Left cardiac atrium (tissue), 4 donors: Measurements from ENCODE around the gene CELSR1. TPM values are rescaled to one million over a fixed set of nuclear protein-coding genes. Genes with fewer than 3 reads are reported as not detected.
"Not testable (repeated sequence)": the region's sequence is repeated elsewhere in the genome, so short reads cannot be mapped to it uniquely, and the experiment has no call there.

Experiments
- ATAC-seq, 2 donors: fragments of 200-7000 bp; cut with Tn5 transposase; one replicate each; pipeline ENCODE4 v1.9.1; 2020; ENCODE audit warnings: mild to moderate bottlenecking in 2 of 2, moderate library complexity in 2 of 2
- DNase-seq: peaks from one replicate; pipeline ENCODE4 v3.0.0-alpha.2; 2020
- intact Hi-C, 2 donors: fragments of 100-400 bp; cut with DNase I; formaldehyde crosslinking; loops; one replicate each; pipeline versions ENCODE4 v1.14.1 to v1.15.1; 2022 to 2023
- total RNA-seq, 2 donors: library from RNA; stranded (reverse); fragmentation: NEBNext Ultra II Directional; extraction: Animal tissue kit (Norgen Biotek cat#: 25700); gene quantifications; one replicate each; pipeline ENCODE4 v1.2.1, GENCODE V29; 2021
- donor health status: DM: no; HTN: yes; CAD: no.
- donor health status: DM: no; HTN: yes; CAD: no; lungs with severe emphysema.
- donor health status: DM: yes; HTN: yes; CAD: no.
- donor health status: Dilated cardiomyopathy.

CELSR1 gene
- total RNA-seq, 2 donors from 2014 or later = 6.5 to 8.1 TPM

DNA sequence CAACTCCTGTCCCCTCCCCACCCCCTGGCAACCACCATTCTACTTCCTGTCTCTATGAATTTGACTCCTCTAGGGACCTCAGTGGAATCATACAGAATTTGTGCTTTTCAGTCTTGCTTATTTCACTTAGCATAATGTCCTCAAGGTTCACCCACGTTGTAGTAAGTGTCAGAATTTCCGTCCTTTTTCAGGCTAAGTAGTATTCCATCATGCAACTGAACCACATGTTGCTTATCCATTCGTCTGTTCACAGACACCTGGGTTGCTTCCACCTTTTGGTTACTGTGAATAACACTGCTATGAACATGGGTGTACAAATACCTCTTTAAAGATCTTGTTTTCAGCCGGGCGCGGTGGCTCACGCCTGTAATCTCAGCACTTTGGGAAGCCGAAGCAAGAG is 16.5 kb downstream of the CELSR1 start:
- intact Hi-C loops = no loop called here
- DNase-seq (no peak), ATAC-seq (no peak)

- no peak for ATAC-seq
- intact Hi-C loops = no loop called here
- no peak for DNase-seq
Measured at GRCh38 chr22:46519377-46519776, 18.0 kb downstream of the CELSR1 start.

- intact Hi-C loops = no loop called here
Measured at GRCh38 chr22:46518542-46519325, 18.7 kb downstream of the CELSR1 start.

DNA sequence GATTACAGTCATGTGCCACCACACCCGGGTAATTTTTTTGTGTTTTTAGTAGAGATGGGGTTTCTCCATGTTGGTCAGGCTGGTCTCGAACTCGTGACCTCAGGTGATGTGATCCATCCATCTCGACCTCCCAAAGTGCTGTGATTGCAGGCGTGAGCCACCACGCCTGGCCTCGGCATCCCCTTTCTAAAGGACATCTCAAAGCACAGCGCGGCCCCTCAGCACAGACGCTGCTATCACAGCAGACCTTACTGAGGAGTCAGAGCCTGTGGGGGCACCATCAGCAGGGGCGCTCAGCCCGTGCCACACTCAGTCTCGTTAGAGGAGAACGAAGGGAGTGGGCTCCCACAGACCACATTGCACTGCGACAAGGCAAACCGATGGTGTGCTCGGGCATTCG is 19.4 kb downstream of the CELSR1 start:
- DNase-seq (no peak), ATAC-seq (no peak)
- intact Hi-C loops = no loop called here

More at GRCh38 chr22:46518542-46519325, 18.7 kb downstream of the CELSR1 start:
- ATAC-seq = no peak
- no peak for DNase-seq

DNA sequence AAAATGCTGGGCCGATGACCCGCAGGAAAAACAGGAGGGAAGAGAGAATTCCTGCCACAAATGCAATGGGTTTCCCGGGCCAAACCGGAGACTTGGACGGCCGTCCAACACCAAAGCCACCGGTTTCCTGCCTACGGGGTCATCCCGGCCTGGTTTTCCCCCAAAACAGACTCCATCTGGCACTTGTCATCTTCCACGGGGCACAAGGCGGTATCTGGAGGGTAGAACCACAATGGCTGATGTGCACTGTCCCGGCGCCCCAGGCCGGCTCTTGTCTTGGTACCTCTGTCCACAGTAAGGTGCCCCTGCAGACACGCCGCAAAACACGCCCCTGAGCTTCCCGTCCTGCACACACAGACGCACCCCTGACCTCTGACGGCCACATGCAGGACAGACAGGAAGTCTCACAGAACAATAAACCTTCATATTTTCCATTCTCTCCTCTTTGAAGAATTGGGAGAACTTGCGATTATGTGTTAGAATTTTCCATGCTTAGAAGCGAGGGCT is 20.1 kb downstream of the CELSR1 start:
- DNase-seq (peak; percentile 69), ATAC-seq (peak in 1 of 2 donors; percentile 65)
- intact Hi-C loops = no loop called here

DNA sequence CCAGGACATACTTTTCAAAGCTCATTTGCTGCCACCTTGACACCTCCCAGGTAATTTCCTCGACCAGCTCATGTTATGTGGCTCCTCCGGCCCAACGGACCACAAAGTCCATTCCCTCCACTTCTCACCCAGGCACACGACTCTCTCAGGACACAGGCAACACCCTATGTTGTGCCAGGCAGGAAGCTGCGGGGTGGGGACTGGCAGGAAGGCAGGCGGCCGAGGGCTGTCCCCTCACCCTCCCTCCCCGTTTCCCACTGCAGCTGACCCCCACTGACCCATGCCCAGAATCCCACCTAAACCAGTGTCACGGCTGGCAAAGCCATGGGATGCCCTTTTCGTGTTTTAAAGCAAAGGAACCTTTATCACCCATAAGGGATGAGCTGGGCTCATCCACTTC is 20.8 kb downstream of the CELSR1 start:
- intact Hi-C loops = no loop called here
- DNase-seq (no peak), ATAC-seq (peak in 1 of 2 donors; percentile 32)

GRCh38 chr22:46516112-46516487 is 21.3 kb downstream of the CELSR1 start:
- intact Hi-C loops = not testable (repeated sequence)

DNA sequence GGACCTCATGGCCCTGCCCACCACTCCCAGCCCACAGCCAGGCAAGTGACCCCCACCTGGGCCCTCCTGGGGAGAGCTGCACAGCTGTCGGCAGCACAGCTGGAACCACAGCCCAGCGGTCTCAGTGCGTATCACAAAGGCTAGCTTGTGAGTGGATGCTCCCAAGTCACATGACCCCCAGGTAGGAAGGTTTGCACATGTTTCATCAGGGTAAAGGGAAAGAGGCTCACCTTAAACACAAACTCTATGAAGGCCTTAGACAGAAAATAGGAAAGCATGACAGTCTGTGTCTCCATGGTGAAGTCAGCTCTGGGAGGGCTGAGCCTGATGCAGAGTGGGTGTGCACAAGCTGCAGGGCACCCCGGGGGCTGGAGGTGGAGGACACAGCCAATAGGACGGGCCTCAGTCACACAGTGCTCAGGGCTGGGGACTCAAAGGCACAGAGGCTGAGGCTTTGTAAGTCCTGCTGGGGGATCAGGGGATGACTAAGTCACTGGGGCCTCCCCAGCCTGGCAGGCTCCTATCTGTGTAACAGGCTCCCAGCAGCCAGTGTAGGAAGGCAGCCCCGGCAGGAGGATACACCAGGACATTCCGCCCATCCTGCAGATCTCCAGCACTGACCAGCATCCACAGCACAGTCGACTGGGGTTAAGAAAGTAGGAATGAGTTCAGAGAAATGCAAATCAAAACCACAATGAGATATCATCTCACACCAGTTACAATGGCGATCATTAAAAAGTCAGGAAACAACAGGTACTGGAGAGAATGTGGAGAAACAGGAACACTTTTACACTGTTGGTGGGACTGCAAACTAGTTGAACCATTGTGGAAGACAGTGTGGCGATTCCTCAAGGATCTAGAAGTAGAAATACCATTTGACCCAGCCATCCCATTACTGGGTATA is 22.0 kb downstream of the CELSR1 start:
- no peak for DNase-seq
- ATAC-seq = no peak

More at GRCh38 chr22:46516112-46516487, 21.3 kb downstream of the CELSR1 start:
- not testable (repeated sequence) for DNase-seq, ATAC-seq

DNA sequence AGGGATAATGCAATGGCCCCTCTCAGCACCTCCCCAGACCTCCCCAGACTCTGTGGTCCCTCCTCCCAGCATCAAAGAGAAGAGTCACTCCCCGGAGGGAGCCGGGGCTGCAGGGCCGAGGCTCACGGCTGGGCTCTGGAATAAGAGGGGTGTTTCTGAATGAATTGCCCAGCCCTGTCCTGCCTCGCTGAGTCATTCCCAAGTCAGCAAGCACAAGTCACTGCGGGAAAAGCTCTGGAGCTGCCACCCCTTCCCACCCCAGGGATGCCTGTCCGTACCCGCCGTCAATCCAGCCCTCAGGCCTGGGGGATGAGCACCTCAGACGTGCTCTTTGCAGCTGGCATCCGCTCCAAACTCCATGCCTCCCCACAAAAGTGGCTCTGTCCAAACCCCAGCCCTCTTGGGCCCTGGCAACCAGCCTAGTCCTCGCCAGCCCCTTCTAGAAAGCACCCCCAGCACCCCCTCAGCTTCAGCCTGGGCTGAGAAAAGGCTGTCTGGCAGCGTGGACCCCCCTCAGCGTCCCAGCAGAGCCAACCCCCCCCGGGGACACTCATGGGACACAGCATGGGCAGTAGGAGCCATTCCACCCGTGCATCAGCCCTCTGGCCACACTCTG is 22.7 kb downstream of the CELSR1 start:
- intact Hi-C loops = no loop called here
- no peak for DNase-seq
- ATAC-seq = no peak

More for the DNA sequence above, 22.0 kb downstream of the CELSR1 start:
- intact Hi-C loops = no loop called here

DNA sequence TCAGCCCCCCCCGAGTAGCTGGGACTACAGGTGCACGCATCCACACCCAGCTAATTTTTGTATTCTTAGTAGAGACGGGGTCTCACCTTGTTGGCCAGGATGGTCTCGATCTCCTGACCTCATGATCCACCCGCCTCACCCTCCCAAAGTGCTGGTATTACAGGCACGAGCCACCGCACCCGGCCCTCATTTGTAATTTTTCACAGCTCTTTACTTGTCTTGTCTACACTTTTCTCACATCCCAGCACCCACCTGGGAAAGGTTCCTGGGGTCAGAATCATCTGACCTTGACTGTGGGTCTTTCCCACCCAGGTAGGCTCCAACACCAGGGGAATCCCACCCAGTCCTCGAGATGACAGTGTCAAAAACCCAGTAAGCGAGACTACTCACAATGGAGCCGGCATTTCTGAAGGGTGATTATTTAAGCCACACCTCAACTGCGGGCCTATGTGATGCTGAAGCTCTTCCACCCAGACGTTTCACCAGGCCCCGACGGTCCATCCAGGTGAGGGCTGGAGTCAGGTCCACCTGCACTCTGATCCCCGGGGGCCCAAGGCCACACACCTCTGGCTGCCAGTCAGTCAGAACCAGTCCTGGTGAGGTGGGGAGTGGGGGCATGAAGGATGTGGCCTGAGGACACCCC is 23.4 kb downstream of the CELSR1 start:
- no peak for DNase-seq
- intact Hi-C loops = no loop called here
- no peak for ATAC-seq

GRCh38 chr22:46512683-46513082 is 24.7 kb downstream of the CELSR1 start:
- ATAC-seq (no peak), DNase-seq (no peak)
- intact Hi-C loops = no loop called here

DNA sequence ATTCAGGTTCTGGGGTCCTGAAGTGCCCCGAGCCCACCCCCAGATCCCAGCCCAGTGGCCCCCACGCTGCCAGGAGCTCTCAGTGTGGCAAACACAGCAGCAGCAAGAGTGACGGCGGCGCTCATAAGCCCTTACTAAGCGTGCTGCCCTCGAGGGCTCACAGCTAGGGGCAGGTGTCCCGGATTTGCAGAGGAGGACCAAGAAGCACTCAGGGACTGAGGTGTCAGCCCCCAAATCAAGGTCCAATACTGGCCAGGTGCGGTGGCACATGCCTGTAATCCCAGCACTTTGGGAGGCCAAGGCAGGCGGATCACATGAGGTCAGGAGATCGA is 25.4 kb downstream of the CELSR1 start:
- DNase-seq (no peak), ATAC-seq (no peak)
- intact Hi-C loops = no loop called here

DNA sequence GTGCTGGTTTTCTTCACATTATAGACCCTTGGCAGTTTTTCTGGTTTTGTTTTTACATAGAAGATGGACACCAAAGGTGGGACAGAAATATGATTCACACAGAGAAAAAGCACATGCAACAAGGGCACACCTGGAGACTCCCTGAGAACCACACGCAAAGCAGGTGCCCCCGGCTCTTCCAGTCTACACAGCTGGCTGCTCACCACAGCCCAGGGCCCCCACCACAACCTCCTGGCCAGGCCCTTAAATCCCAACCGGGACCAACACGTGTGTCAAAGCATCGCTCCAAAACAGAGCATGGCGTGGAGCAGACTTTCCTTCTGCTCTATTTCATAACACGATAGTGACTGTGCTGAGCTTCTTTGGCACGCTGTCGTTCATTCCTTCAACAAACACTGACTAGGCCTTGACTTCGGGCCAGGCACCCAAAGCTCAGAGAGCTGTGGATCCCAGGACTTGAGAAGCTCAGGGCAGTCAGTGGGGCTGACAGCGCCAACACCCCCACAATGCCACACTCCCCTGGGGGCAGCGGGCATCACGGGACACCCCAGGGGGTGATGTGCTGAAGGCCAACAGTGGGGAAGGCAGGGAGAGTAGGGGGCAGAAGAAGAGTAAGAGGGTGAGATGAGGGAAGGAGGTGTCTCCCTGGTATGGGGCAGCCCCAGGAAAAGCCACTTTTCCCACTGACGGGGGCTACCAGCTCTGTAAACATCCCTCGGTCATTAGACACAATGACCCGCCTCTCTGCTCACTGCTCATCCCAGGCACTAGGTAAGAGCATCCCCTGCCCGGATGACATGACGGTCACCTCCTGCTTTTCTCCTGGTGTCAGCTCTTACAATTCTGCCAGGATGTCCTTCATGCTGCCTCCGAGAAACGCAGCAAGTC is 26.0 kb downstream of the CELSR1 start:
- no peak for DNase-seq
- ATAC-seq = no peak
- intact Hi-C loops = no loop called here

GRCh38 chr22:46509416-46510089 is 27.9 kb downstream of the CELSR1 start:
- ATAC-seq (no peak), DNase-seq (no peak)
- intact Hi-C loops = no loop called here

DNA sequence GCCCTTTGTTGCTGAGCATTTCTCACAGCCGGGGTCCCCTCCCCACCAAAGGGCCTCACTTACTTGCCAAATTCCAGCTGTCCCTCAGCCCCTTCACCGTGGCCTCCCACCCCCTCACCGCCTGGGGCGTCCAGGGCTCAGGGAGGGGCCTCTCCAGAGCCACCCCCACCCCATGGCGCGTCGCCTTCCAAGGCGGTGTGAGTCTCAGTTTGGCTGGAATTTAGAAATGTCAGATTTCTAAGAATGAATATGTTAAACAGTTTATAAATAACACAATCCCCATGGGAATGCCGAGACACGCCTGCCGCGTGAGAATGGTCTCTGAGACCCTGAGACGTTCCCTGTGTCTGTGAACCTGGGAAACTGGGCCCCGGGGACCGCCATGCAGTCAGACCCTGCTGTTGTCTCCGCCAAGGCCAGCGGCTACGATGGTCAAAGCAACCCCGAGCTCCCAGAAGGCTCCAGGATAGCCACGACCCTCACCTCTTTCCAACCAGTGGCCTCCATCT is 28.9 kb downstream of the CELSR1 start:
- ATAC-seq = no peak
- intact Hi-C loops = no loop called here

GRCh38 chr22:46507451-46508425 is 29.7 kb downstream of the CELSR1 start:
- intact Hi-C loops = no loop called here
- DNase-seq (no peak), ATAC-seq (no peak)

More for the DNA sequence above, 28.9 kb downstream of the CELSR1 start:
- DNase-seq = no peak
